Kidney (tissue), 14 donors: Measurements from ENCODE around the gene STIP1. TPM values are rescaled to one million over a fixed set of nuclear protein-coding genes. Genes with fewer than 3 reads are reported as not detected.

Source experiments
- DNase-seq, 5 donors: peaks; one replicate each; pipeline ENCODE4 v3.0.0-alpha.2; 2013 to 2020
- FAIRE-seq: peaks from 2 replicates; lab custom pipeline; 2012; peaks lifted over from hg19 to GRCh38; lab: Jason Lieb, UNC
- H3K27ac ChIP-seq, 2 donors: one replicate each; pipeline ENCODE4 v1.7.0; 2013; ENCODE audit warnings: low read depth in 2 of 2, low read length in 2 of 2, inconsistent platforms in 1 of 2
- H3K27me3 ChIP-seq: one replicate; pipeline ENCODE4 v1.7.1; 2013; ENCODE audit warnings: low read length, inconsistent platforms; ENCODE audit not compliant: control insufficient read depth, insufficient read depth
- H3K36me3 ChIP-seq, 3 donors: one replicate each; pipeline versions ENCODE4 v1.7.0 to v1.7.1; 2013; ENCODE audit warnings: low read length in 3 of 3, control low read depth in 1 of 3, inconsistent platforms in 1 of 3; ENCODE audit not compliant: insufficient read depth in 3 of 3, control insufficient read depth in 2 of 3
- H3K4me1 ChIP-seq, 3 donors: one replicate each; pipeline versions ENCODE4 v1.7.0 to v1.7.1; 2013; ENCODE audit warnings: low read length in 3 of 3, inconsistent platforms in 1 of 3, low read depth in 1 of 3; ENCODE audit not compliant: control insufficient read depth in 2 of 3, insufficient read depth in 2 of 3
- H3K4me3 ChIP-seq, 3 donors: one replicate each; pipeline versions ENCODE4 v1.7.0 to v1.8.1; 2013; ENCODE audit warnings: low read length in 3 of 3, control low read depth in 1 of 3, inconsistent platforms in 1 of 3
- H3K9ac ChIP-seq, 3 donors: one replicate each; pipeline versions ENCODE4 v1.7.0 to v1.7.1; 2013; ENCODE audit warnings: low read length in 3 of 3, control low read depth in 1 of 3, inconsistent platforms in 1 of 3
- H3K9me3 ChIP-seq, 3 donors: one replicate each; pipeline versions ENCODE4 v1.7.0 to v1.7.1; 2013; ENCODE audit warnings: low read length in 3 of 3, control low read depth in 1 of 3, inconsistent platforms in 1 of 3; ENCODE audit not compliant: control insufficient read depth in 2 of 3, insufficient read depth in 1 of 3
- CTCF ChIP-seq: IDR thresholded peaks from 3 replicates; pipeline ENCODE4 v1.5.1; 2012; ENCODE audit warnings: mild to moderate bottlenecking, moderate library complexity, borderline replicate concordance; ENCODE audit not compliant: insufficient read depth; ENCODE audit errors: extremely low read depth
- intact Hi-C: fragments of 100-400 bp; cut with DNase I; formaldehyde crosslinking; loops from one replicate; pipeline ENCODE4 v1.11.1; 2022
- polyA plus RNA-seq: library from polyadenylated mRNA; stranded (reverse); fragments of 350-450 nt; fragmentation: Illumina TruSeq; extraction: RNeasy Lipid Tissue Mini Kit (QIAGEN cat#74804); gene quantifications from one replicate; pipeline ENCODE4 v1.2.3, GENCODE V29; 2014; ENCODE audit warnings: low read depth, low replicate concordance; ENCODE audit not compliant: insufficient read depth
- total RNA-seq: library from RNA; stranded (reverse); fragmentation: NEBNext Ultra II Directional; extraction: Animal tissue kit (Norgen Biotek cat#: 25700); gene quantifications from one replicate; pipeline ENCODE4 v1.2.1, GENCODE V29; 2021
- donor health status: control.
- donor health status: control.
- donor health status: control.
- donor health status: control.
- donor health status: control.
- donor health status: DM: yes; HTN: yes; CAD: no.
- donor health status: Normal renal cell carcinoma (clear cell type).

Gene STIP1
- total and polyA plus RNA-seq, 2 donors from 2014 or later, result 81.2 to 86.0 TPM

GRCh38 chr11:64232967-64233315 lies 47.0 kb downstream of the STIP1 start:
- Histone ChIP-seq H3K27ac (peak overlapping the region in 1 of 2 donors; percentile 22), H3K4me3 (no peak overlapping the region), H3K4me1 (peaks cover 0 to 29% (median 27%) of the 10 kb centered on the region in 3 donors), H3K36me3 (peaks cover 0 to 4% (median 1%) of the 10 kb centered on the region in 3 donors), H3K9ac (no peak overlapping the region), H3K9me3 (no peaks in the 10 kb centered on the region), H3K27me3 (no peaks in the 10 kb centered on the region)
- no peak for TF ChIP-seq CTCF
- FAIRE-seq (no peak), DNase-seq (no peak)
- intact Hi-C loops, result no loop called here

- Histone ChIP-seq H3K4me3 (peak within 1 kb of the TSS; percentile 56 to 70 (median 62)), H3K9me3 (no peaks in the 10 kb centered on the region), H3K36me3 (peaks cover 0 to 9% (median 8%) of the 10 kb centered on the region in 3 donors), H3K9ac (peak within 1 kb of the TSS; percentile 10 to 81 (median 71)), H3K27me3 (no peaks in the 10 kb centered on the region), H3K27ac (peak within 1 kb of the TSS; percentile 86), H3K4me1 (peaks cover 0 to 35% (median 31%) of the 10 kb centered on the region in 3 donors)
- peak; percentile 67 to 92 (median 84) for DNase-seq
- TF ChIP-seq CTCF, result no peak
- no peak for FAIRE-seq
- intact Hi-C loops, result no loop called here
Observed at GRCh38 chr11:64233913-64234586, 48.1 kb downstream of the STIP1 start, which contains the start of gene VEGFB. Gene VEGFB (plus strand): TSS chr11:64234584. CDS start chr11:64234834, 250 bp downstream.

GRCh38 chr11:64234647-64235379 lies 48.8 kb downstream of the STIP1 start:
- Histone ChIP-seq H3K36me3 (peaks cover 0 to 9% (median 8%) of the 10 kb centered on the region in 3 donors), H3K9ac (peak overlapping the region in 2 of 3 donors; percentile 4 to 30), H3K27me3 (no peaks in the 10 kb centered on the region), H3K27ac (peak overlapping the region; percentile 86), H3K4me3 (peak overlapping the region; percentile 37 to 70 (median 44)), H3K4me1 (peaks cover 0 to 32% (median 25%) of the 10 kb centered on the region in 3 donors), H3K9me3 (no peaks in the 10 kb centered on the region)
- TF ChIP-seq CTCF, result no peak
- FAIRE-seq, result no peak
- peak in 4 of 5 donors; percentile 66 to 84 (median 74) for DNase-seq
- intact Hi-C loops, result no loop called here
